DND-41 (cell line): ENCODE results near the gene TBX18.

Source experiments
- CTCF ChIP-seq: IDR thresholded peaks from 2 replicates; pipeline ENCODE4 v1.5.1; 2012; ENCODE audit warnings: borderline replicate concordance, low read length, moderate library complexity, mild to moderate bottlenecking; ENCODE audit not compliant: poor library complexity, severe bottlenecking; ENCODE audit errors: extremely low read depth
- EZH2 ChIP-seq: IDR thresholded peaks from 3 replicates; pipeline ENCODE4 v1.6.1; 2012; ENCODE audit warnings: borderline replicate concordance, low read depth, mild to moderate bottlenecking, moderate library complexity, low read length, inconsistent platforms; ENCODE audit not compliant: severe bottlenecking

GRCh38 chr6:84777888-84778287 is 13.5 kb upstream of the TBX18 start:
- TF ChIP-seq CTCF (no peak), EZH2 (no peak)
